Gastroesophageal sphincter (tissue), 3 donors: ENCODE measurements around the gene GATA6.

ENCODE experiments used
- CTCF ChIP-seq, 4 experiments: fragments of 200-600 bp in 2 of 4; fragments of 450-650 bp in 2 of 4; sonication (generic) in 1 of 4; IDR thresholded peaks; one replicate each; pipeline ENCODE4 v1.5.1; 2017 to 2019; ENCODE audit warnings: antibody characterized with exemption in 4 of 4, mild to moderate bottlenecking in 2 of 4, moderate library complexity in 2 of 4
- EP300 ChIP-seq: sonication (generic); formaldehyde crosslinking; IDR thresholded peaks from one replicate; pipeline ENCODE4 v1.6.1; 2017; ENCODE audit warnings: antibody characterized with exemption, mild to moderate bottlenecking
- POLR2A ChIP-seq, 2 donors: fragments of 450-650 bp; IDR thresholded peaks; one replicate each; pipeline ENCODE4 v1.6.1; 2017; ENCODE audit warnings: antibody characterized with exemption in 2 of 2, mild to moderate bottlenecking in 2 of 2, moderate library complexity in 1 of 2
- POLR2AphosphoS5 ChIP-seq: sonication (generic); formaldehyde crosslinking; IDR thresholded peaks from one replicate; pipeline ENCODE4 v1.6.1; 2017; ENCODE audit warnings: antibody characterized with exemption

DNA sequence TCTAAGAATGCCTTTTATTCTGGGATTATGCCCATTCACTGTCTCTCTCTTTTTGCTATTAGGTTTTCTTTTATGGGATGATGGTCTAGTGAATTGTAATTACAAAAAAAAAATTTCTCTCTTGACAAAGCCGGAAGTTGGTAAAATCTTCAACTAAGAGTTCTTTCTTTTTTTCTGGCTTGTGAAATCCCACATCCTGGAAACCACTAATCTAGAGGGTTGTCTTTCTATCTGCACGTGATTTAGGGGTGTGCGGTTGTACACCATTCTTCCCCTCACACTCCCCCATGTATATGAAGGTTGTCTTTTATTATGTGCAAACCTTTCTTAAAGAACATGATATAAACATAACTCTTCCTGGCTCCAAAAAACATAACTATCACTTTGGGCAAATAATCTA is 52.0 kb downstream of the GATA6 start:
- TF ChIP-seq CTCF (IDR thresholded peaks at IDR 0.05) (no peak), POLR2AphosphoS5 (no peak), POLR2A (IDR thresholded peaks at IDR 0.05) (no peak), EP300 (no peak)
